ENCODE measurements around the gene SPRR2A. TPM values are rescaled to one million over a fixed set of nuclear protein-coding genes. Genes with fewer than 3 reads are reported as not detected.

SPRR2A gene
- not detected for total RNA-seq

GRCh38 chr1:153057375-153057774, at the start of gene SPRR2A:
SPRR2A (minus strand) TSS chr1:153057512; CDS start chr1:153056735, 777 bp downstream.
- DNase-seq (no peak), ATAC-seq (replicated peaks in 1 of 2) (no peak)
- H3K27ac Mint-ChIP-seq = no peak within 1 kb of the TSS
- H3K4me1 Mint-ChIP-seq (ENCODE audit: low read depth) = no peaks in the 10 kb centered on the region
- no peak within 1 kb of the TSS for H3K4me3 Mint-ChIP-seq
- peaks cover 31% of the 10 kb centered on the region for H3K27me3 Mint-ChIP-seq (ENCODE audit: low read depth)
- H3K9me3 Mint-ChIP-seq = no peaks in the 10 kb centered on the region
- no peaks in the 10 kb centered on the region for H3K36me3 Mint-ChIP-seq (ENCODE audit: insufficient read depth in 2 of 2)

GRCh38 chr1:153100245-153100644, 42.9 kb upstream of the SPRR2A start:
- Mint-ChIP-seq H3K9me3 (peaks cover 0 to 3% of the 10 kb centered on the region in 2 donors), H3K4me3 (no peak overlapping the region), H3K27me3 (ENCODE audit: low read depth) (peaks cover 32% of the 10 kb centered on the region), H3K4me1 (ENCODE audit: low read depth) (no peaks in the 10 kb centered on the region), H3K27ac (no peak overlapping the region), H3K36me3 (ENCODE audit: insufficient read depth in 2 of 2) (no peaks in the 10 kb centered on the region)
- DNase-seq (peak in 1 of 2 donors; percentile 5), ATAC-seq (replicated peaks in 1 of 2) (peak in 1 of 2 donors; percentile 70)

GRCh38 chr1:153099461-153100045, 42.2 kb upstream of the SPRR2A start:
- Mint-ChIP-seq H3K4me1 (ENCODE audit: low read depth) (no peaks in the 10 kb centered on the region), H3K27ac (no peak overlapping the region), H3K36me3 (ENCODE audit: insufficient read depth in 2 of 2) (no peaks in the 10 kb centered on the region), H3K27me3 (ENCODE audit: low read depth) (peaks cover 36% of the 10 kb centered on the region), H3K9me3 (peaks cover 0 to 3% of the 10 kb centered on the region in 2 donors), H3K4me3 (no peak overlapping the region)
- no peak for ATAC-seq (replicated peaks in 1 of 2)
- DNase-seq = no peak

- Mint-ChIP-seq H3K9me3 (no peaks in the 10 kb centered on the region), H3K4me1 (ENCODE audit: low read depth) (no peaks in the 10 kb centered on the region), H3K27me3 (ENCODE audit: low read depth) (peaks cover 23% of the 10 kb centered on the region), H3K27ac (no peak overlapping the region), H3K4me3 (no peak overlapping the region), H3K36me3 (ENCODE audit: insufficient read depth in 2 of 2) (no peaks in the 10 kb centered on the region)
- no peak for ATAC-seq (replicated peaks in 1 of 2)
- no peak for DNase-seq
These were observed 38.5 kb upstream of the SPRR2A start for GRCh38 chr1:153095764-153096163.

GRCh38 chr1:153094426-153094825, 37.1 kb upstream of the SPRR2A start, which contains the start of gene SPRR2E:
SPRR2E (minus strand) TSS chr1:153094526; CDS start chr1:153093751, 775 bp downstream.
- H3K36me3 Mint-ChIP-seq (ENCODE audit: insufficient read depth in 2 of 2) = no peaks in the 10 kb centered on the region
- H3K9me3 Mint-ChIP-seq = no peaks in the 10 kb centered on the region
- no peak within 1 kb of the TSS for H3K4me3 Mint-ChIP-seq
- ATAC-seq (replicated peaks in 1 of 2) (no peak), DNase-seq (no peak)
- no peak within 1 kb of the TSS for H3K27ac Mint-ChIP-seq
- H3K4me1 Mint-ChIP-seq (ENCODE audit: low read depth) = no peaks in the 10 kb centered on the region
- H3K27me3 Mint-ChIP-seq (ENCODE audit: low read depth) = peaks cover 21% of the 10 kb centered on the region

GRCh38 chr1:153087652-153088051, 30.3 kb upstream of the SPRR2A start:
- Mint-ChIP-seq H3K27me3 (ENCODE audit: low read depth) (peaks cover 18% of the 10 kb centered on the region), H3K4me1 (ENCODE audit: low read depth) (no peaks in the 10 kb centered on the region), H3K9me3 (no peaks in the 10 kb centered on the region), H3K27ac (no peak overlapping the region), H3K36me3 (ENCODE audit: insufficient read depth in 2 of 2) (no peaks in the 10 kb centered on the region), H3K4me3 (no peak overlapping the region)
- DNase-seq (no peak), ATAC-seq (replicated peaks in 1 of 2) (no peak)

- no peaks in the 10 kb centered on the region for H3K4me1 Mint-ChIP-seq (ENCODE audit: low read depth)
- no peak overlapping the region for H3K27ac Mint-ChIP-seq
- ATAC-seq (replicated peaks in 1 of 2) (no peak), DNase-seq (no peak)
- peaks cover 0 to 2% of the 10 kb centered on the region in 2 donors for H3K9me3 Mint-ChIP-seq
- peaks cover 14% of the 10 kb centered on the region for H3K27me3 Mint-ChIP-seq (ENCODE audit: low read depth)
- no peaks in the 10 kb centered on the region for H3K36me3 Mint-ChIP-seq (ENCODE audit: insufficient read depth in 2 of 2)
- no peak overlapping the region for H3K4me3 Mint-ChIP-seq
These were observed 24.4 kb upstream of the SPRR2A start for GRCh38 chr1:153081736-153082135.

- no peak for ATAC-seq (replicated peaks in 1 of 2)
- H3K27ac Mint-ChIP-seq = no peak overlapping the region
These were observed 15.8 kb upstream of the SPRR2A start for GRCh38 chr1:153072806-153073726.

GRCh38 chr1:153071511-153071910, 14.2 kb upstream of the SPRR2A start, which contains the start of gene SPRR2B:
SPRR2B (minus strand) TSS chr1:153071611; CDS start chr1:153070839, 772 bp downstream.
- no peak for ATAC-seq (replicated peaks in 1 of 2)
- Mint-ChIP-seq H3K27me3 (ENCODE audit: low read depth) (peaks cover 14% of the 10 kb centered on the region), H3K4me3 (no peak within 1 kb of the TSS), H3K9me3 (no peaks in the 10 kb centered on the region), H3K4me1 (ENCODE audit: low read depth) (no peaks in the 10 kb centered on the region), H3K36me3 (ENCODE audit: insufficient read depth in 2 of 2) (no peaks in the 10 kb centered on the region), H3K27ac (no peak within 1 kb of the TSS)
- no peak for DNase-seq

More at GRCh38 chr1:153072806-153073726, 15.8 kb upstream of the SPRR2A start:
- no peak overlapping the region for H3K4me3 Mint-ChIP-seq
- H3K4me1 Mint-ChIP-seq (ENCODE audit: low read depth) = no peaks in the 10 kb centered on the region
- no peaks in the 10 kb centered on the region for H3K9me3 Mint-ChIP-seq
- H3K36me3 Mint-ChIP-seq (ENCODE audit: insufficient read depth in 2 of 2) = no peaks in the 10 kb centered on the region
- DNase-seq = no peak
- peaks cover 18% of the 10 kb centered on the region for H3K27me3 Mint-ChIP-seq (ENCODE audit: low read depth)

- Mint-ChIP-seq H3K27me3 (ENCODE audit: low read depth) (peaks cover 20% of the 10 kb centered on the region), H3K4me3 (no peak overlapping the region), H3K9me3 (no peaks in the 10 kb centered on the region), H3K27ac (no peak overlapping the region), H3K4me1 (ENCODE audit: low read depth) (no peaks in the 10 kb centered on the region), H3K36me3 (ENCODE audit: insufficient read depth in 2 of 2) (no peaks in the 10 kb centered on the region)
- ATAC-seq (replicated peaks in 1 of 2) (no peak), DNase-seq (no peak)
These were observed 12.9 kb upstream of the SPRR2A start for GRCh38 chr1:153070243-153070642.

- Mint-ChIP-seq H3K4me1 (ENCODE audit: low read depth) (no peaks in the 10 kb centered on the region), H3K9me3 (no peaks in the 10 kb centered on the region), H3K27me3 (ENCODE audit: low read depth) (peaks cover 15% of the 10 kb centered on the region), H3K36me3 (ENCODE audit: insufficient read depth in 2 of 2) (no peaks in the 10 kb centered on the region), H3K4me3 (no peak overlapping the region), H3K27ac (no peak overlapping the region)
- no peak for ATAC-seq (replicated peaks in 1 of 2)
- DNase-seq = no peak
These were observed 1.8 kb upstream of the SPRR2A start for GRCh38 chr1:153058826-153059784.

- Mint-ChIP-seq H3K27ac (no peak overlapping the region), H3K36me3 (ENCODE audit: insufficient read depth in 2 of 2) (no peaks in the 10 kb centered on the region), H3K9me3 (no peaks in the 10 kb centered on the region), H3K27me3 (ENCODE audit: low read depth) (peaks cover 25% of the 10 kb centered on the region), H3K4me1 (ENCODE audit: low read depth) (no peaks in the 10 kb centered on the region), H3K4me3 (no peak overlapping the region)
- ATAC-seq (replicated peaks in 1 of 2) = no peak
- DNase-seq = no peak
These were observed 842 bp upstream of the SPRR2A start for GRCh38 chr1:153058154-153058553.

Data from activated T-cell treated with anti-CD3 and anti-CD28 coated beads, Interleukin-2, amount 50 U/mL, for 72 hours (primary cell).